Measurements from ENCODE around the gene ITPR2.

ITPR2 gene

GRCh38 chr12:26496170-26496569, 336.8 kb downstream of the ITPR2 start:
- no peak overlapping the region for H3K4me3 ChIP-seq (ENCODE audit: low read depth, low read length)
- no peak for TF ChIP-seq CTCF (IDR thresholded peaks at IDR 0.05; ENCODE audit: low read depth, low read length)

GRCh38 chr12:26493656-26494055, 339.3 kb downstream of the ITPR2 start:
- TF ChIP-seq CTCF (IDR thresholded peaks at IDR 0.05; ENCODE audit: low read depth, low read length): no peak
- no peak overlapping the region for H3K4me3 ChIP-seq (ENCODE audit: low read depth, low read length)

- H3K4me3 ChIP-seq (ENCODE audit: low read depth, low read length): no peak overlapping the region
- TF ChIP-seq CTCF (IDR thresholded peaks at IDR 0.05; ENCODE audit: low read depth, low read length): no peak
Measured at GRCh38 chr12:26492406-26492805, 340.6 kb downstream of the ITPR2 start.

GRCh38 chr12:26489908-26490307, 343.1 kb downstream of the ITPR2 start:
- H3K4me3 ChIP-seq (ENCODE audit: low read depth, low read length): no peak overlapping the region
- no peak for TF ChIP-seq CTCF (IDR thresholded peaks at IDR 0.05; ENCODE audit: low read depth, low read length)

- TF ChIP-seq CTCF (IDR thresholded peaks at IDR 0.05; ENCODE audit: low read depth, low read length): no peak
- no peak overlapping the region for H3K4me3 ChIP-seq (ENCODE audit: low read depth, low read length)
Measured at GRCh38 chr12:26488351-26488750, 344.6 kb downstream of the ITPR2 start.

- no peak for TF ChIP-seq CTCF (IDR thresholded peaks at IDR 0.05; ENCODE audit: low read depth, low read length)
- no peak overlapping the region for H3K4me3 ChIP-seq (ENCODE audit: low read depth, low read length)
Measured at GRCh38 chr12:26473291-26473690, 359.7 kb downstream of the ITPR2 start.

- no peak for TF ChIP-seq CTCF (IDR thresholded peaks at IDR 0.05; ENCODE audit: low read depth, low read length)
- no peak overlapping the region for H3K4me3 ChIP-seq (ENCODE audit: low read depth, low read length)
Measured at GRCh38 chr12:26471560-26471959, 361.4 kb downstream of the ITPR2 start.
